GM18526 (cell line): ENCODE results near the gene SRCIN1.

Source experiments
- POLR2A ChIP-seq: IDR thresholded peaks from 3 replicates; pipeline ENCODE4 v1.6.1; 2011; ENCODE audit not compliant: insufficient read length; ENCODE audit errors: extremely low read depth

Gene SRCIN1

DNA sequence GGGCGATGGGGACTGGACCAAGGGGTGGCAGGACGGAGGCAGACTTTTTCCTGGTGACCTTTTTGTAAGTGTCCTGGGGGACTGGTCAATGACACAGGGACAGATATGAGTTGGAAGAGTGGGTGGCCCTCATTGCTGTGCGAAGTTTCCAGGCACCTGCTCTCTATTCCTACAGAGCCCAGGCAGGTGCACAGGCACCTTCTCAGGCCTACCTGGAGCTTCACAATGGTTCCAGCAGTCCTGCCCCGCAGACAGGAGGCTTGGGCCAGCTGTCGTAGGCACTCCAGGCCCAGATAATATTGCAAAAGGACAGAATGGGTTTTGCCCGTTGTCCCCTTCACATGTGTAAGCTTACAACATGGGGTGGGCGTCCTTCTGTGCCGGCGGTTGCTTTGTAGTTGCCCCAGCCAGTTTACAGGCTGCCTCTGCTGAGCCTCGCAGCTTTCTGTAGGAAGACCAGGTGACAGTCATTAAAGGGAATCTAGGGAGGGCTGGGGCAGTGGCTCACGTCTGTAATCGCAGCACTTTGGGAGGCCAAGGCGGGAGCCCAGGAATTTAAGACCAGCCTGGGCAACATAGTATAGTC is 93.2 kb downstream of the SRCIN1 start:
- no peak for TF ChIP-seq POLR2A

DNA sequence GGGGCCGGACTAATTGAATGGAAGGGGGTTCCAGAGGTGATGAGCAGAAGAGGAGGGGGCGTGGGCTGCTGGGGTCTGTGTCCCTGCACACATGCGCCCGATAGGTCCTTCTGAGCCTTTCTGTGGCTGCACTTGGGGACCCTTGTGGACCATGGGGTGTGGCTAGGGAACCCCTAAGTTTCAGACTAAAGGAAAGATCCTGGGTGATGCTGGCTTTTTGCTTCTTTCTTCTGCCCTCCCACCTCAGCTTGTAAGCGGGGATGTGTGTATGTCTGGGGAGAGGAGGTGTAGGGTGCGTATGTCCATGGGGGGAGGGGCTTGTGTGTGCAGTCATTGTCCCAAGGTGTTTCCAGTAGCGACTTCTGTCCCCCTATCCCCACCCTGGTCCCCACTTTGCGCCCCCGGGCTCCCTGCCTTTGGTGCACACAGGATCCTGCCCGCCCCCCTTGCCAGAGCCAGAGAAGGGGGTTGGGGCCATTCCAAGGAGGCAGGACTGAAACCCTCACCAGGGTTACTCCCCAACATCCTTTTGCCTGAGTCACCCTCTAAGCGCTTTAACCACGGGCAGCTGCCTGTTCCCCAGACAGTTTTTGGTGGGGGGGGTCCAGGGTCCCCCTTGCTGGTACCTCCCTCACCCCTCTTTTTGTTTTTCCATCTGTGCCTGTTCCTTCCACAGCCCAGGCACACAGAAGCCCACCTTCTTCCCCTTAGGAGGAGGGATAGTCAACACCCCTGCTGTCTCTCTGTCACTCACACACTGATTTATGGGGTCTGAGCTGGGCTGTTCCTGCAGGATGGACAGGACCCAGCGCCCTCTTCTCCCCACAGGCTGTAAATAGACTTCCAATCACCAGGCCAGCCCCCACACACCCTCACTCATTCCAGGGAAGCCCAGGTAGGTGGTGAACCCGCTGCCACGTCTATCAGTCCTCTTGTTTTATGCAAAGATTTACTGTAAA is 94.3 kb downstream of the SRCIN1 start:
- no peak for TF ChIP-seq POLR2A

DNA sequence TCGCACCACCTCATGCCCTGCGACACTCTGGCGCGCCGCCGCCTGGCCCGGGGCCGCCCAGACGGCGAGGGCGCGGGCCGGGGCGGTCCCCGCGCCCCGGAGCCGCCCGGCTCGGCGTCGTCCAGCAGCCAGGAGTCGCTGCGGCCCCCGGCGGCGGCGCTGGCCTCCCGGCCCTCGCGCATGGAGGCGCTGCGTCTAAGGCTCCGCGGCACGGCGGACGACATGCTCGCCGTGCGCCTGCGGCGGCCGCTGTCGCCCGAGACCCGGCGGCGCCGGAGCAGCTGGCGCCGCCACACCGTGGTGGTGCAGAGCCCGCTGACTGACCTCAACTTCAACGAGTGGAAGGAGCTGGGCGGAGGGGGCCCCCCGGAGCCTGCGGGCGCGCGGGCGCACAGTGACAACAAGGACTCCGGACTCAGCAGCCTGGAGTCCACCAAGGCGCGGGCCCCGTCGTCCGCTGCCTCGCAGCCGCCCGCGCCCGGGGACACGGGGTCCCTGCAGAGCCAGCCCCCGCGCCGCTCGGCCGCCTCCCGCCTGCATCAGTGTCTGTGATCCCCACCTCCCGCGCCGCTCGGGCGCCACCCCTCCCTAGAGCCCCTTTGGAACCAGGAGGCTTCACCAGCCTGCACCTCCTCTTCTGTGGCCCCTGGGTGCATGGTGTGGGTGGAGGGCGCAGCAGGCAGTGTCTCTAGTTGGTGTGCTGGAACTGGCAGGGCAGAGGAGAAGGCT is 95.2 kb downstream of the SRCIN1 start:
- TF ChIP-seq POLR2A, result no peak

DNA sequence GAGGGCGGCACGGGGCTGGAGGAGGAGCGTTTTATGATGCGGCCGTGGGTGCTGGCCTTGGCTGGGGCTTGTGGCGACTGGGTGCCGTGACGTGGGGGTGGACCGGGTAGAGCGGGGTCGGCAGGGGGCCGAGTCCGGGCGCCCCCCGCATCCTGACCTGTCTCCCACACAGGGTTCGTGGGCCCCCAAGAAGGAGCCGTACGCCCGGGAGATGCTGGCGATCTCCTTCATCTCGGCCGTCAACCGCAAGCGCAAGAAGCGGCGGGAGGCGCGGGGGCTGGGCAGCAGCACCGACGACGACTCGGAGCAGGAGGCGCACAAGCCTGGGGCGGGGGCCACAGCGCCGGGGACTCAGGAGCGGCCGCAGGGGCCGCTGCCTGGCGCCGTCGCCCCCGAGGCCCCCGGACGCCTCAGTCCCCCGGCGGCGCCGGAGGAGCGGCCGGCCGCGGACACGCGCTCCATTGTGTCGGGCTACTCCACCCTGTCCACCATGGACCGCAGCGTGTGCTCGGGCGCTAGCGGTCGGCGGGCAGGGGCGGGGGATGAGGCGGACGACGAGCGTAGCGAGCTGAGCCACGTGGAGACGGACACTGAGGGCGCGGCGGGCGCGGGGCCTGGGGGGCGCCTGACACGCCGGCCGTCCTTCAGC is 95.9 kb downstream of the SRCIN1 start:
- no peak for TF ChIP-seq POLR2A

DNA sequence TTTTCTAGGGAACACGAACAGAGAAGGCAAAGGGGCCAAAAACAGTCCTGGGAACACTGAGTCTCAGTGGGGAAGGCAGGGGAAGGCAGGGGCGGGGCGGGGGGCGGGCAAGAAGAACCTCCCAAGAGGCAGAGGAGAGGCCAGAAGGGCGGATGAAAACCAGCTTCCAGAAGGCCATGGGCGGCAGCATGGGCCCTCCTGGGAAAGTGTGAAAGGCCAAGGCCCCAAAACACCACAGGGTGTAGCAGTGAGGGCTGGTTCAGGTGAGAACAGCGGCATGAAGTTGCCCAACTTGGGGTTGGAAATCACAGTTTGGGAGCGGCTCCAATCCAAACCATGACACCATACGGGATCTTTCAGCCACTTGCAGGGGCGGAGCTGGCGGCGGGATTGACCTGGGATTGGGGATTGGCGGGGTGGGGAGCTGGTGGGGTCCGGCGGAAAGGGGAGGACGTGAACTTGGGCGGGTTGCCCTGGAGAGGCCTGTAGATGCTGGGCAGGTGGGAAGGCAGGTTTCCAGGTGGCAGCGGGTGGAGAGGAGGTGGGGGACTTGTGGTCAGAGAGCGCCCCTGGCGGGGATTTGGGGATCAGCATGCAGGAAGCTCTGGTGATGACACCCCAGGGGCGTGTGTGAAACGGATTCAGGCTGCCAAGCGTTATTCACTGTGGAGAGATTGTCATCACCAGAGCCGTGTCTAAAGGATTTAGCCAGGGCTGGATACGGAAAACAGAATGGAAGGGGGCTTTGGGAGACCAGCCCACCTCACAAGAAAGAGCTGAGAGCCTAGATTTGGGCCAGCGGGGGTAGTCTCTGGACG is 96.6 kb downstream of the SRCIN1 start:
- no peak for TF ChIP-seq POLR2A

DNA sequence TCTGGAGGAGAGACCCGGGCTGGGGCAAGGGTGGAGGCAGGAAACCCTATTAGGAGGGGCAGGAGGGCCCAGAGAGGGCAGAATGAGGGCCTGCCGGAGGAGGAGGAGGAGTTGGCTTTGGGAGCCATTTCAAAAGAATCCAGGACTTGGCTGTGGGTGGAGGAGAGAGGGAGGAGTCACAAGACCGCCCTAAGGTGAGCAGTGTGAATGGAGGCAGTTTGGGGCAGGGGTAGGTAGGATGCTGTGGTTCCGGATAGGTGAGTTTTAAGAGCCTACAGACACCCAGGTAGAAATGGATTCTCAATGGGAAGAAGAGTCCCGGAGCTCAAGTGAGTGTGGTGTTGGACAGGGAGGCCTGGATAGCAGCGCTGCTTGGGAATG is 97.2 kb downstream of the SRCIN1 start:
- TF ChIP-seq POLR2A, result no peak

DNA sequence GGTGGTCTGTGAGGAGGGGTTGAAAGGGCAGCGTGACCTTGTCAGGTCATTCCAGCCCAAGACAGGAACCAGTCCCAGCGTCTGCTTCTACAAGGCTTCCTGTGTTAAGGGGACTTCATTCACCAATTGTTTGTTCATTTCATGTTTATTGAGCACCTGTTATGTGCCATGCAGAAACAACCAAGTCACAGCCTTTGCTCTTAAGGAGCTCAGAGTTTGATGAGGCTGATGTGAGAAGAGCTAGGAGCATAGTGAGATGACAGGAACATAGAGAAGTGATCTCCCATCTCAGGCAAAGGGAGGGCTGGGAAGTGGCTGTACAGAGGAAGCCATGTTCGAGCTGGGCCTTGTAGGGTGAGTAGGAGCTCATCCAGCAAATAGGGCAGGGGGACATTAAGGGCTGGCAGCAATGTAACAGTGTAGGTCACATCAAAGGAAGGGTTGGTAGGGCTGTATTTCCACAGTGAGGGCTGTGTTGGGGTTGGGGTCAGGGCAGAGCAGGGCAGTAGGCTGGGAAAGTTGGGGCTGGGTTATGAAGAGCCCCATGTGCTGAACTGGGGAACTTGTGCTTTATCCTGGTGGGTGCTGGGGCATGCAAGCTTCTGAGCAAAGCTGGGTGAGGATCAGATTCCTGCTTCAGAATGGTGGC is 97.7 kb downstream of the SRCIN1 start:
- no peak for TF ChIP-seq POLR2A

DNA sequence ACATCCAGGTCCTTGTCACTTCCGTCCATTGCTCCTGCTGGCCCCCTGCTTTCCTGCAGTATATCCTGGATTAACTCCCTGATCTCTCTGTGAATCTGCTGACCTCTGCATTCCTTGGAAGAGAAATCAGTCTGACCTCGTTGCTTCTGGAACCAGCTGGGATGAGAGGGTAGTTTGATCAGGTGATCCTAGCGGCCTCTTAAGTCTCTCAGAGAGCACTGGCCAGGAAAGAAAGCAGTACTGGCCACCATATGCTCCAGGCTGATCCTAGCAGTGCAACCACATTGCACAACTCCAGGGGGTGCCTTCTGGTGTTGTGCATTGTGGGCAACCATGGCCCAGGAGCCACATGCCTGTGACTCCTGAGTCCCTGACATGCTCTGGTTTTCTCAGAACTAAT is 98.3 kb downstream of the SRCIN1 start:
- no peak for TF ChIP-seq POLR2A

DNA sequence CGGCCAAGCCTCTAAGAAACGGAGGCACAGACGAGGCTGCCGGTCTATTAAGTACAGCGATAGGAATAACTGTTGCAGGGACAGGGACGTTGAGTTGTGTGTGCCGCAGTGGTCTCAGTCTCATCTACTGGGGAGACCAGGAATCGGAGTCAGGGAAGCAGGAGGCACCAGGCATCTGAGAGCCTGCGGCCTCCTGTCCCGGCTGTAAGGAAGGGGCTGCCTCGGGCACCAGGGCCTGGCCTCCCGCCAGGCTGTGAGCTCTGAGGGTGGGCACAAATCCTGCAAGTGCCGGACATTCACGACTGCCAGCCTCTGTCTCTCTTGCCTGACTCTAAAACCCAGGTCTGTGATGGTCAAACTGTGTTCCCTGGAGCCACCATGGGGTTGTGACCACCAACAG is 101.5 kb downstream of the SRCIN1 start:
- no peak for TF ChIP-seq POLR2A

DNA sequence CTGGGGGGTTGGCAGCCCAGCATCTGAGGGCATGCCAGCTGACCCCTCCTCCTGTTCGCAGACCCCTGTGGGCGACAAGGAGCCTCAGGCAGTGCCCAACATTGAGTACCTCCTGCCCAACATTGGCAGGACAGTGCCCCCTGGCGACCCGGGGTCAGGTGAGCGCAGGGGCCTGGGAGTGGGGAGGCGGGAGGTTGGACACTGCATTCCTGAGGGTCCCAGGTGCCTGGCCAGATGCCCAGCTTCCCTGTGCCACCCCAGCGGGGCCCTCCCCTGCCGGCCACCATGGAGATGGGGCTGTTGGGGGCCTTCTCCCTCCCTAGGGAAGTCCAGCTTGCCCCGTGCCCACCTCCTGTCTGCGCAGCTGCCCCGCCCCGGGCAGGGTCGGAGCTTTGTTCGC is 107.4 kb downstream of the SRCIN1 start:
- no peak for TF ChIP-seq POLR2A

DNA sequence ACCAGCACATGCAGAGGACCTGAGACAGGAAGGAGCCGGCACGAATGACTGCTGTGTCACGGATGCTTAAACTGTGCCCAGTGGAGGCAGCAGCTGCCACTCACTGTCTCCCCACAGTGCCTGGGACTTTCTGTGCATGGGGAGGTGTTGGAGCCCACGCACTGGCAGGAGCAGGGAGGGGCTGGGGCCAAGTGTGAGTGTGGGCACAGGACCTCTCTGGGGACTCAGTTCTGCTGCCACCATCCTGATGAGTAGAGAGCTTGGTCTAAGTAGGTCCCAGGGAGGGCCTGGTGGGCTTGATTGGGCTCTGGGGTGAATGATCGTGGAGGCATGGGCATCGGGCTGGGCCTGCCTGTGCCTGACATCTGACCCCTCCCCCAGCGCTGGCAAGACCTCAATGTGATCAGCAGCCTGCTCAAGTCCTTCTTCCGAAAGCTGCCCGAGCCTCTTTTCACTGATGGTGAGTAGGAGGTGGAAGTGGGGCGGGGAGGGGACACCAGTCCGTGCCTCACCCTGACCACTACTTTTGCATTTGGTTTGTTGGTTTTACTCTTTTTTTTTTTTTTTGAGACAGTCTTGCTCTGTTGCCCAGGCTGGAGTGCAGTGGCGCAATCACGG is 120.0 kb downstream of the SRCIN1 start:
- peak; percentile 72 for TF ChIP-seq POLR2A

DNA sequence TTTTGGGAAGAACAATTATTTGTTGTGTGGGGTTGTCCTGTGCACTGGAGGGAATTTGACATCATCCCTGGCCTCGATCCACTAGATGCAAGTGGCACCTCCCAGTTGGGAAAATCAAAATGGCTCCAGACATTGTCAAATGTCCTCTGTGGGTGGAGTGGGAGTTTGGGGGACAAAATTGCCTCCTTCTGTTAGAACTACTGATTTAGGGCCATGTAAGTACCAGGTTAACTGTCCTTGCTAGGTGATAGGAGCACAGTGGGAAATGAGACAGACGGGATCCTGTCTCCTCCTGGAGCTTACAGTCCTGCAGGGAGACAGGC is 120.6 kb downstream of the SRCIN1 start:
- TF ChIP-seq POLR2A, result no peak
